ENCODE results near the gene MAST2. TPM values are rescaled to one million over a fixed set of nuclear protein-coding genes. Genes with fewer than 3 reads are reported as not detected.

The MAST2 gene
- total RNA-seq, 2 donors from 2014 or later, result 9.9 TPM

DNA sequence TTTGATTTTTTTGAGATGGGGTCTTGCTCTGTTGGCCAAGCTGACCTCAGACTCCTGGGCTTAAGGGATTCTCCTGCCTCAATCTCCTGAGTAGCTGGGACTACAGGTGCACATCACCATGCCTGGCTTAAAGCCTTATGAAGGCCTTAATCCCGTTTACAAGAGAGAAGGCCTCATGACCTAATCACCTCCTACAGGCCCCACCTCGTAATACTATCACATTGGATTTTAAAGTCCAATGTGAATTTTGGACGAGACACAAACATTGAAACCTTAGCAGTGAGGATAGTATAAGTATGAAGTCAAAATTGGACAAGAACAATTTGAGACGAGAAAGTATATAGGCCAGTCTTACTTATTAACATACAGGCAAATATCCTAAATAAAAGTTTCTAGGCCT is 73.9 kb downstream of the MAST2 start:
- DNase-seq, result no peak
- Histone ChIP-seq H3K4me1 (peaks cover 9% of the 10 kb centered on the region), H3K36me3 (replicated peaks in 1 of 2; ENCODE audit: insufficient read depth in 1 of 2, low read depth in 2 of 2) (no peaks in the 10 kb centered on the region), H3K4me3 (no peak overlapping the region), H3K9me3 (no peaks in the 10 kb centered on the region), H3K27ac (no peak overlapping the region), H3K27me3 (no peaks in the 10 kb centered on the region)
- intact Hi-C loops (cut with DNase I), result no loop called here
- TF ChIP-seq CTCF (IDR thresholded peaks at IDR 0.05), result no peak
- TF ChIP-seq POLR2A (IDR thresholded peaks at IDR 0.05), result no peak
- 89 to 91% methylated on average over 4 of the region's 4 CpGs for WGBS, 2 donors
- ATAC-seq, result no peak

- intact Hi-C loops (cut with DNase I), result no loop called here
- Histone ChIP-seq H3K4me1 (peaks cover 4% of the 10 kb centered on the region), H3K27me3 (no peaks in the 10 kb centered on the region), H3K27ac (no peak overlapping the region), H3K4me3 (no peak overlapping the region), H3K9me3 (no peaks in the 10 kb centered on the region), H3K36me3 (replicated peaks in 1 of 2; ENCODE audit: insufficient read depth in 1 of 2, low read depth in 2 of 2) (no peaks in the 10 kb centered on the region)
- no peak for TF ChIP-seq CTCF (IDR thresholded peaks at IDR 0.05)
- no peak for TF ChIP-seq POLR2A (IDR thresholded peaks at IDR 0.05)
- ATAC-seq (no peak), DNase-seq (no peak)
- 56 to 60% methylated on average over 4 of the region's 4 CpGs for WGBS, 2 donors
These were observed 76.6 kb downstream of the MAST2 start for GRCh38 chr1:45879885-45880598.

DNA sequence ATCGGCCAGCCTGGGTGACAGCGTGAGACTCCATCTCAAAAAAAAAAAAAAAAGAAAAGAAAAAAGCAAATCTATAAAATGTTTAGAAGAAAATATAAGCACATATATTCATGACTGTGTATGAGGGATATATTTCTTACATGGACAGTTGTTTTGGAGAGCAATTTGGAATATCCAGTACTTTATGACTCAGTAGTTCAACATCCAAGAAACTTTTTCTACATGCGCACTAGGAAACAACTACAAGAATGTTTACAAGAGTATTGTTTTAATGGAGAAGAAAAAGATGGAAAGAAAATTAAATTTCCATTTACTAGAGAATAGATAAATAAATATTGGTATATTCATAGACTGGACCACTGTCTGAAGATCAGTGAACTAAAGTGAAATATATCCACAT is 77.5 kb downstream of the MAST2 start:
- Histone ChIP-seq H3K9me3 (no peaks in the 10 kb centered on the region), H3K27ac (no peak overlapping the region), H3K4me1 (peaks cover 4% of the 10 kb centered on the region), H3K36me3 (replicated peaks in 1 of 2; ENCODE audit: insufficient read depth in 1 of 2, low read depth in 2 of 2) (no peaks in the 10 kb centered on the region), H3K4me3 (no peak overlapping the region), H3K27me3 (no peaks in the 10 kb centered on the region)
- 91 to 98% methylated on average over 3 of the region's 3 CpGs for WGBS, 2 donors
- intact Hi-C loops (cut with DNase I), result no loop called here
- no peak for ATAC-seq
- TF ChIP-seq CTCF (IDR thresholded peaks at IDR 0.05) (no peak), POLR2A (IDR thresholded peaks at IDR 0.05) (no peak)
- no peak for DNase-seq

DNA sequence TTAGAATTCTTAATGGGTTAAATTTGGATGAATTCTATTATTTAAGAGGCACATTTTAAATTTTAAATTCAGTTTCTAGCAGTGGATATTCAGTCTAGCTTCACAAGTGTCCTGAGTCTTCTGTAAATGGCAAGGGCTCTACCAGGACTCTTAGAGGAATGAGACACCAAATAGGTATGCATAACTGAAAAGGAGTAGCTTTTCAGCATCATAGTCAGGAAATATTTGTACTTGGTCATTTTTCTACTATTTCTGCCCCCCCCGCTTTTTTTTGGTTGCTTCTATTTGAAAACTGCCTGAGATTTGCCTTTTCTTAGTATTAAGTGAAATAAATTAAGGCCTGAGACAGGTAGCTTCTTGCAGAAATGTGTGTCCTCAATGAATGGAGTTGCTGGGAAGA is 80.2 kb downstream of the MAST2 start:
- ATAC-seq (no peak), DNase-seq (no peak)
- 18 to 55% methylated on average over 1 of the region's 1 CpG for WGBS, 2 donors
- H3K36me3 ChIP-seq (replicated peaks in 1 of 2; ENCODE audit: insufficient read depth in 1 of 2, low read depth in 2 of 2), result no peaks in the 10 kb centered on the region
- H3K27ac ChIP-seq, result no peak overlapping the region
- H3K4me3 ChIP-seq, result no peak overlapping the region
- intact Hi-C loops (cut with DNase I), result no loop called here
- no peak for TF ChIP-seq CTCF (IDR thresholded peaks at IDR 0.05)
- TF ChIP-seq POLR2A (IDR thresholded peaks at IDR 0.05), result no peak
- no peaks in the 10 kb centered on the region for H3K9me3 ChIP-seq
- H3K27me3 ChIP-seq, result no peaks in the 10 kb centered on the region
- H3K4me1 ChIP-seq, result peaks cover 4% of the 10 kb centered on the region

GRCh38 chr1:45884700-45885099 is 81.3 kb downstream of the MAST2 start:
- Histone ChIP-seq H3K27me3 (no peaks in the 10 kb centered on the region), H3K27ac (no peak overlapping the region), H3K4me1 (peaks cover 4% of the 10 kb centered on the region), H3K4me3 (no peak overlapping the region), H3K36me3 (replicated peaks in 1 of 2; ENCODE audit: insufficient read depth in 1 of 2, low read depth in 2 of 2) (no peaks in the 10 kb centered on the region), H3K9me3 (no peaks in the 10 kb centered on the region)
- DNase-seq (no peak), ATAC-seq (no peak)
- intact Hi-C loops (cut with DNase I), result no loop called here
- 67 to 74% methylated on average over 1 of the region's 1 CpG for WGBS, 2 donors
- TF ChIP-seq CTCF (IDR thresholded peaks at IDR 0.05) (no peak), POLR2A (IDR thresholded peaks at IDR 0.05) (no peak)
